GM19324 (cell line): Measurements from ENCODE around the gene PGGT1B.
A peak's percentile ranks its signal among the peaks of the same experiment; 100 is the strongest.

Source experiments
- ATAC-seq: cut with Tn5 transposase; IDR thresholded peaks from one replicate; pipeline ENCODE4 v1.9.1; 2021; ENCODE audit warnings: mild to moderate bottlenecking, moderate library complexity; ENCODE audit not compliant: unreplicated experiment, low FRiP score

PGGT1B gene

DNA sequence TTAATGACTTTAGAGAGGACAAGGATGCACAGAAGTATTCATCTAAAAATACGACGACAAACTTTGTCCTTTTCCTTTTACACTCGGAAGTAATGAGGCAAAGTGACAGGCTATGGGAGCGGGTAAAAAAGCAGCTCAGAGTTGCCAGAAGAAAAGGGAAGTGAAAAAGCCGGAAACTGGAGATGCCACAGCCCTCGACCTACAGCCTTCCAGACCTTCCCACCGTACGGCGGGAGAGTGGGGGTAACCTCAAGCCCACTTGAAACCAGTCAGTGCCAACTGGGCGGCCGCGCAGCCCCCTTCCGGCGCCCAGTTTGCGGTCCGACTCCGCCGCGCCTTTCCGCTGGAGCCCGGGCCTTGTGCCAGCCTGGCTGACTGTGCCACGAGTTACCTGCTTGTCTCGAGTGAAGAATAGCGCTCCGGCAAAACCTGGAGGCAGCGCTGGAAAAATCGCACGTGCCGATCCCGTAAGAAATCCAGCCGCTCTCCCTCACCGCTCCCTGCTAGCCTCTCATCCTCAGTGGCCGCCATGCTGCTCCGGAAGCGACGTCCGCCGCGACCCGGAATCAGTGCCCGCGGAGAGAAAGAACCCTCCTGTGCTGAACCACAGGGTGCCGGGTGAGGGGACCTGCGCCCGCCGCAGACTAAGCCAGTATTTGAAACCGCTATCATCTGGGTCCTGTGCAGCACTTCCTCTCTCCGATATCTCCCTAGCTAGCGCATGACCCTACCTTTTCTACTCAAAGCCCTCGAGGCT lies at the start of gene PGGT1B:
Gene PGGT1B (minus strand): TSS at position 557 of the 757 bp plus-strand sequence. CDS start 26 bp downstream, at position 531.
- ATAC-seq = peak; percentile 94

DNA sequence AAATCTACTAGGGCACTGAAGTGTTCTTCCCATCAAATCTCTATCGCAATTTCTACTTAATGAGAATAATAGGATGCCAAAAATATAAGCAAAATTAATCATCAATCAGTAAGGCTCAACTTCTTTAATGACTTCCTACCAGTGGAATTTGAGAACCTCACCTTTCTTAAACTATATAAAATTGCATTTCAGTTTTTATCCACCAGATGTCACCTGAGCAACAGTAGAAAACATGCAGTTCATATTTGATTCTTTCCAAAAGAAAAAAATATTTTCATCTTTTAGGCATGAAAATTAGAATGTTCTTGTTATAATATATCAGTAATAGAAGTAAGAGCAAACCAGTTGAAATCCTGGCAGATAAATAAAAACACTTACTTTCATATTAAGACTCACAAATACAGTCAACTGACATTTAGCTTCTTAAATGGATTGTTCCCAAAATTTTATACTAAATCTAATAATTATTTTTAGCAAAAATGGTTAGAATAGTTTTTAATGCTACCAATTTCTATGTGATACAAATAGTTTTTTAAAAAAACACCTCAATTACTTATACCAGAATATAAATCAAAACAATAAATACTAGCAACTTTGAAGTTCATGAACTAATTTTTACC lies 47.2 kb upstream of the PGGT1B start:
- no peak for ATAC-seq

DNA sequence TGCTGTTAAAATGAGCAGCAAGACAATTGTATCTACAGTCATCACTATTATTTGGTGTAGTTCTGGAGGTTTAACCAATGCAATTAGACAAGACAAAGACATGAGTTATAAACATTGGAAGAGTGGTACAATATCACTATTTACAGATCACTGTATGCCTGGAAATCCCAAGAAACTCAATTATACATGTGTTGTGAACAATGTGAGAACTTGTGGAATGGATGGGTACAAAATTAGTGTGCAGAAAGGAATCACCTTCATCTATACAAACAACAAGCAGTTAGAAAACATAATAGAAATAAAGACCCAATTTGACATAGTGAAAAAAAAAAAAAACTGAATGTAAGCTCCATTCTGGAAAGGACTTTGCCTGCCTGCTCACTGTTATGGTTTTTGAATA lies 46.1 kb upstream of the PGGT1B start:
- no peak for ATAC-seq

DNA sequence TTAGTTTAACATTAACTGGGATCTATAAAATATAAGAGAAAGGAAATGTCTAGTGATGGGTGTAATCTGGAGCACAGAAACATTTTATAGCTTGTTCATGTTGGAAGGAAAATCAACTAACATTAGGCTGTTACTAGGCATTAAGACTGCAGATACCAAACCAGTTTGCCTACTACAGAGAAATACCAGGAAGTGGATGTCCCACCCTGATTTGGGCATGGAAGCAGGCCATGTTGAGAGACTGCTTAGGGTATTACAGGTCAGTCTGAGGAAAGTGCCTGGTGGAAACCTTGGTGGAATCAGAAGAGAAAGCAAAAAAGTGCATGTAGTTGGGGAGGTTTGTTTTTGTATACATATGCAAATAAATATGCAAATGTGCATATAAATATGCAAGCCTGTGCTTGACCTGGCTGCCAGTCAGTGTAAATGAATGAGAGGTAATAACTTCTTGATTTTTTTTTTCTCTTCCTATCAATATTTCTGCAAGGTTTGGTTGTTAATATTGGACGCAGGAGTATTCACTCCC lies 43.4 kb upstream of the PGGT1B start:
- ATAC-seq = no peak

DNA sequence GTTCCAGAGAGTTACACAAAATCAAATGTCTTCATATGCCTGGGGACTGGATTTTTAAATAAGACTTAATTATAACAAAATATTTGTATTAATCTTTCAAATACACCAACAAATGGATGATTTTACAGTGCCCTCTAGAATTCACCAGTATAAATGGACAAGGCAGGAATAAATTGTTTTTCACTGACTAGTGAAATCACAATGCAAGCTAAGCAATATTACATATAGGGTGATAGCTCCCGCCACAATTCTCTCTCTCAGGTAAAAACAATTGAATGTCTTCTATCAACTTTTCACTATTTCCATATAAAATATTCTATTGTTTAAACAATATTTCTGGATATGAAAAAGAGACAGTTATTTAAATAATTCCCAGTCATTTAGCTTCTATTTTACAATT lies 41.8 kb upstream of the PGGT1B start:
- ATAC-seq = no peak

DNA sequence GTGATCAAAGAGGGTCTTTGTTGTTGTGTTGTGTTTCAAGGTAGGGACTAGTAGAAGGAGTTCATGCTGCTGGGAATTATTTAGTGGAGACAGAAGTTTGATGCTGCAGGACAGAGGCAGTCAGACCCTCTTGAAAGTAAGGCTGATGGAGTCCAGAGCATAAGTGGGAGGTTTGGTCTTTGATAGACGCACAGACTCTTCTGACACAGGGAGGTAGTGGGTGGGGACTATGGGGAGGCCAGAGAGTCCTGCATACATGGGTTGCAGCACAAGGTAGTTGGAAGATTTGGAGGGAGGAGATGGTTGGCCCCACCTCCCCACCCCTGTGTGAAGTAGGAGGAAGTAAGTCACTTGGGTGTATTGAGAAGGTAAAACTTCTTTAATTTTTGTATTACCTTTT lies 36.1 kb upstream of the PGGT1B start:
- ATAC-seq = no peak

DNA sequence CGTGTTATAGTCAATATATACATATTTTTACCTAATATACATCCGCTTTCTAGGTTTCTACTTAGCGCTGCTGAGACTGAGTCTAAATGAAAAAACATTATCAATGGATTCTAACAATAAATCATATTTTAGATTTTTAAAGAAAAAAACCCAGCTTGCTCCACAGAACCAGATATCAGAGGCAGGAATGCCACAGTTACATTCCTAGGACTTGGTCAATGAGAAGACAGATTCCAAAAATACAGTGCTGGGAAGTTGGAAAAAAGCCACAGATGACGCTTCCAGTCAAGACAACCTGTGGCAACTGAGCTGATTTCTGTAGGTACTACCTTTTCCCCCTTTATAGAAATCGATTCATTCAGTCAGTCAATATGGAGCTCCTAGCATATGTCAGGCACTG lies 34.4 kb upstream of the PGGT1B start:
- ATAC-seq = no peak

DNA sequence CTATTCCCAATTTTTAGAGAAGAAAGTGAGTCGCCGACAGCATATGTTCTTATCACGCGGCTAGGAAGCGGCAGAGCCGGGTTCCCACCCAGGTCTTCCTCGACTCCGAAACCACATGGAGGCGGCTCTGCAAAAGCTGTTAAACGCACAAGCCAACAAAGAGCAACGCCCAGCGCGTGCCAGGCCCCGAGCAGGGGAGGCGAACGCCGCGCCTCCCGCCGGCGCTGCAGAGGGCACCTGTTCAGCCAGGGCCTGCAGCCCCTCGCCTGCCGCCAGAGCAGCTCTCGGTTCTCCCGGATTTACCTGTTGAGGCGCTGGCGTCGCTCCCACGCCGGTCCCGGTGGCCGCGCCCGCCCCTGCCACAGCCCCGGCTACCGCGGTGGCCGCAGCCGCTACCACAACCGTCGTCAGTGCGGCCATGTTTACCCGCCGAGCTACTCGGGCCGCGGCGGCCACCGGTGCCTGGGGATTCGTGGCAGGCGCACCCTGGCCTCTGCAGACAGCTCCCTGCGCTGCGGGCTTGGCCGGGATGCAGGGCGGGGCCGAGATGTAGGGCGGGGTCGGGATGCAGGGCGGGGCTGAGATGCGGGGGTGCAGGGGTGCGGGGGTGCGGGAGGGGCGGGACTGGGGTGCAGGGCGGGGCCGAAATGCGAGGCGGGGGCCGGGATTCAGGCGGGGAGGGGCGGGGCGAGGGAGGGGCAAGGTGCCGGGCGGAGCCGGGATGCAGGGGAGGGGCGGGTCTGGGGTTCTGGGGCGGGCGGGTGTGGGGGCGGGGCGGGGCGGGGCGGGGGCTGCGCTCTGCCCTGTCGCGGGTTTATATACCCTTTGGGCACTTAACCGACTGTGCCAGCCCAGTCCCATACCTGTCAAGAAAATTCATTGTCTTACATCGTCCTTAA lies 33.7 kb upstream of the PGGT1B start, which contains the start of gene CCDC112:
Gene CCDC112 (minus strand): TSS at position 531 of the 899 bp plus-strand sequence. CDS start 111 bp downstream, at position 420.
- ATAC-seq = peak; percentile 83

DNA sequence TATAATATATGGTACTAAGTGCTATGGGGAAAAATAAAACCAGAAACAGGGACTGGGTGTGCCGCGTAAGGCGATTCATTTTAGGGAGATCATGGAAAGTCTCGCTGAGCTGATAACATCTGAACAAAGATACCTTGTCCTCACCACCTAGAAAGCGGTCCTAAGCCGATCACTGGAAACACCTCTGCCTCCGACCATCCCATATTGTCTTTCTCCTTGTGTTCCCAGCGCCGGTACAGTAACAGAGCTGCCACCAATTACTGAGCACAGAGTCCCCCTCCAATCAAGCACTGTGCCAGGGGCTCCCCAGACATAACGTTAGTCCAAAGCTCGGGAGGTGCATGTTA lies 33.1 kb upstream of the PGGT1B start:
- ATAC-seq = peak; percentile 36

DNA sequence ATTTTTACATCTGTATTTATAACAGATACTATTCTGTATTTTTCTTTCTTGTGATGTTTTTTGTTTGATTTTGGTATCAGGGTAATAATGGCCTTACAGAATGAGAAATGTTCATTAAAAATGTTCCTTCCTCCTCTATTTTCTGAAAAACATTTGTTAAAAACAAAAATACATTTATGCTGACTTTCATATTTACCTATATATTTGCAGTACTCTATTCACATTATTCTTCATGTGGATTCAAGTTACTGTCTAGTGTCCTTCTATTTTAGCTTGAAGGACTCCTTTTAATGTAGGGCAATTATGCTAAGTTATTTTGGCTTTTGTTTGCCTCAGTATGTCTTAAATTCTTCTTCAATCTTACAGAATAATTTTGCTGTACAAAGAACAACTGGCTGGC lies 28.7 kb upstream of the PGGT1B start:
- no peak for ATAC-seq

DNA sequence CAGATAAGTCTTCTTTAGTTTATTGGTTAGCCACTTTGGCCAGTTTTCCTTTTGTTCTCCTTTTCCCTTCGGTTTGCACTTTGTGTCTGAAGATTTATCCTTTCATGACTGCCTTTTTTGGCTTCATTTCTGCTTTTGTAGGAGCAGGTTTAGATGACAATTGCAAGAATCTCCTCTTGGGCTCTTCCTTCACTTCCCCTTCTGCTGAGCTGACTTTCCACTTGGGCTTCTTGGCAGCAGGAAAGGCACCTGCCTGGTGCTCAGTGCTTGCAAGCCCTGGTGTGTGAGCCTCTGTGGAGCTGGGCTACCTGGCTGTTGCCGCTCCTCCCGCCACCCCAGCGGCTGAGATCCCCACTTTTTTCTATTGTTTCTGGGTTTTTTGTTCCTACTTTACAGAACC lies 26.4 kb upstream of the PGGT1B start:
- ATAC-seq = no peak

DNA sequence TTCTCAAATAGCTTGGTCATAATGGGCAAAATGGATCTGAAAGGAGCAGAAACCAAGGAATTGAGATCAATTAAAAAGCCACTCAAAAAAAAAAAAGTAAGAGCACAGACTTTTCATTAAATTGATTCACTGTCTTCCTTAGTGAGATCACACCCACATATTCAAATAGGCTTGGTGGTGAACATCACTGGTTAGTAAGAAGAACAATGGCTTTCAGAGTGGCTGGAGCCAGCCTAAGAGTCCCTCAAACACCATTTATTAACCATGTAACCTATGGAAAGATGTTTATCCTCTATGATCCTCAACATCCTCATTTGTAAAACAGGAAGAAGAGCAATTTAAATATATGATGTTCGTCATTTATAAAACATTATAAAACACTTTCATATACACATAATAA lies 21.3 kb upstream of the PGGT1B start:
- ATAC-seq = no peak

DNA sequence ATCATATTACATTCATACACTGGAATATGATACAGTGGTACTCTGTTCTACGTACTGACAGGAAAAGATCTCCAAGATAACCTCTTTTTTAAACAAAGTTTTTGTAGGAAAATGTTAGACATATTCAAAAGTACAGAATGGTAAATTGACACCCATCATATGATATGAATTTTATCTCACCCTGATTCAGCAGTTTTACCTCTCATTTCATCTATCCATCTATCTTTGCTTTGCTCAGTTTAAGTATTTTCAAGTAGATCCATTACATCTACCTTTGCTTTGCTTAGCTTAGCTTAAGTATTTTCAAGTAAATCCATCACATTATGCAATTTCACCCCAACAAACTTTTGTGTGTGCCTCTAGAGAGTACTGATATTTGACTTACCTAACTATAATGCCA lies 19.5 kb upstream of the PGGT1B start:
- ATAC-seq = no peak

DNA sequence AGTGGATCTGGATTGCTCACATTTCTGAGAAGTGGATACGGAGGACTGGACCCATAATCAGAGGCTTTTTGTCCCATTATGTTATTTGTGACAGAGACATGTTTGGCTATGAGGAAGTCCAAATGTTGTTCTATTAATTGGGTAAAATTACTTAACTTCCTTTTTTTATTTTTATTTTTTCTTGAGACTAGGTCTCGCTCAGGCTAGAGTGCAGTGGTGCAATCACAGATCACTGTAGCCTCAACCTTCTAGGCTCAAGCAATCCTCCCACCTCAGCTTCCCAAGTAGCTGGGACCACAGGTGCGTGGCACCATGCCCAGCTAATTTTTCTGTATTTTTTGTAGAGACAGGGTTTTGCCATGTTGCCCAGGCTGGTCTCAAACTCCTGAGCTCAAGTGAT lies 11.9 kb upstream of the PGGT1B start:
- ATAC-seq = no peak

DNA sequence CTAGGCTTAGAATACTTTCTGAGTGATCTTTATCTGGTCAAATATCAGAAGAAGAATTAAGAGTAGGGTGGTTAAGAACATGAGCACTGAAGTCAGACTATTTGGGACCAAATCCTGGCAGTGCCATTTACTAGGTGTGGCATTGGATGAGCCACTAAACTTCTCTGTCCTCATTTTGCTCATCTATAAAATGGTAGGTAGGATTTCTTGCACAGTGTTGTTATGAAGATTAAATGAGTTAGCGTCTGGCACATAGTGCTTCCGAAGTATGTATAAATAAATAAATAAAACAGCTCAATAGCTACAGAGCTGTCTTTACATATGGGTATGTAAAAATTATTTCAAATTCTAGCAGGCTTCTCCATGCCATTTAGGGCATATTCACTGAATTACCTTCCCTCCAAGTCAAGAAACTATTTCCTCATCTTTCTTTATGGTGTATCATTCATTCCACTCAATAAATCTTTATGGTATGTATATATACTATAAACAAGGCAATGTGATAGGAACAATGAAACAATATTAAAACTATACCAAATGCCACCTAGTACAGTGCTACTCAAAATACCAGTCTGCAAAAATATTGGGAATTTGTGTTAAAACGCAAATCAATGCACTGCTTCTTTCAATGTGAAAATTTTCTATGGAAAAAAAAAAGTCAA lies 9.8 kb upstream of the PGGT1B start:
- no peak for ATAC-seq

DNA sequence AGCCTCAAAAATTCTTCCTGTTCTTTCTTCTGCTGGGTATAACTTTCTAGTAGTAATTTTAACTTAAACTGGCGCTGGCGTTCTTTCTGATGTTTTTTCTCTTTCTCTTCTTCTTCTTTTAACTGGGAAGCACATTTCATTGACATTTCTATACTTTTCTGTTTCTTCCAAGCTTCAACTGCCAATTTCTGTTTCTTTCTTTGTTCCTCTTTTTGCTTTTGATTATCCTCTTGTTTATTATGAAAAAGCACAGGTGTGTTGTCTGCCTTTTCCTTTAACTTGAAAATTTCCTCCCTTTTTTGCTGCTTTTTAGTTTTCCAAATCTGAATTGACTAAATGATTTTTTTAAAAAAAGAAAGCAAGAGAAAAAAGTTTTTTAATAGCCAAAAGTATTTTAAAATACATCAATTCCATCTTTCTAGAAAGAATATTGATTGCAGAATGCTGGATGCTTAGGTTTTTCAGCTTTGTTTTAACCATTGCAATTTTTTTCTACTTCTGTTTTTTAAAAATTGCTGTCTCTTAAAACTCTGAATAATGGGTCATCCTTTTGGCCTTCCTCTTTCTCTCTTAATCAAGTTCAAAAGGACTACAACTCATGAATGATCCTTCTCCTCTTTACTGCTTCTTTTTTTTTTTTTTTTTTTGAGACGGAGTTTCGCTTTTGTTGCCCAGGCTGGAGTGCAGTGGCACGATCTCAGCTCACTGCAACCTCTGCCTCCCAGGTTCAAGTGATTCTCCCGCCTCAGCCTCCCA lies 8.8 kb upstream of the PGGT1B start:
- no peak for ATAC-seq

DNA sequence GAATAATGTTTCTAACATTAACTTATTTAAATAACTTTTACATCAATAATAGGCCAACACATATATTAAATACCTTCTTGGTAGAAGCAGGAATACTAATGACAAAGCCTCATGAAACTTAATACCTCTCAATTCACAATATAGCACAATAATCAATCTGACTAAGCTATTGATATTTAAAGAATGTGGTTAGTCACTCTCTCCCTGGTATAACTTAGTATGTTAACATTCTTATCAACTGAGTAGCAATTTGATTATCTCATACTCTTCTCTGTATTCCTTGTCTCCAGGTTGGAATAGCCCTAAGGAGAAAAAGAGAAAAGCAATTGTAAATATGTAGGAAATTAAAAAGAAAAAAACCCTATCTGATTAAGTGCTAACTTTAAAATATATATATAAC lies 4.9 kb upstream of the PGGT1B start:
- ATAC-seq = no peak

DNA sequence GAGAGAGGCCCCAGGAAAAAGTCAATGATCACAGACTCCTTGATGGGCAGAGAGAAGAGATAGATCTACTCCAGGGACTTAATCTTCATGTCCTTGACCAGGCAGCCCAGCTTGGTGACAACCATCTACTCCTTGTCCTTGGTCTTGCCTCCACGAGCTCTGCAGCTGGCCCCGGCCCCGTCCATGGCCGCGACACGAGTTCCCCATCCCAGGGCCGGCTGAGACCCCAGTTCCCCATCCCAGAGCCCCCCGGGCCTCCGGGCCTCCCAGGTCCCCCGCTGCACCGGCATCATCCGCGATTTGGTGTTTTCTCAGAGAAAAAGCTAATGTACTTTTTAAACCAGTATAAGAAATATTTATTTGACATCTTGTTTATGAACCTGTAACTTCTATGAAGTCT lies 2.5 kb upstream of the PGGT1B start:
- ATAC-seq = no peak

DNA sequence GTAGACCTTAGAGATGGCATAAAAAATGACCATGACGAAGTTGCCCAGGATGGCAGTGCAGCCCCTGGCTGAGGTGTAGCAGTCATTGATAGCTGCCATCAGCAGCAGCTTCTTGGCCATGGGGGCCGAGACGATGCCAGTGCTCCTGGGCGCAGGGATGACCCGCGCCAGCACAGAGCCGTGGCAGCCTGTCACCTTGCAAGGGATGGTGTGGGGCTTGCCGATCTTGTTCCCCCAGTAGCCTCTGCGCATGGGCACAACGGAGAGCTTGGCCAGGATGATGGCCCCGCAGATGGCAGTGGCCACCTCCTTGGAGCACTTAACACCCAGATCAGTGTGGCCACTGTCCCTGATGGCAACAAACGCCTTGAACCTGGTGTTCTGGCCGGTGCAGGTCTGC lies 2.1 kb upstream of the PGGT1B start:
- ATAC-seq = no peak

DNA sequence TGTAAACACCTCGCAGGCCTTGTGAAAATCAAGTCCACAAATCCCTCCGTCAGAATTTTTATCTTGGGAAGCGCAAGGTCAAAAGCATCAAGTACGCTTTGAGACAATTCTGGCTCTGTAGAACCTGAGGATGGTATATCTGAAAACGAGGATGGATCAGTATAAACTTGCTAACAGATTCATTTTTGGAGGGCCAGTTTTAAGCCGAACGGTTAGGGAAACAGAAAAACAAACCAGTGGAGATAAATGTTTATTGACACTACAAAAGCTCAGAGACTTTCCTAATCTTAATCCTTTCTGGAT lies 352 bp upstream of the PGGT1B start:
- ATAC-seq = no peak
